Stimulated activated CD4-positive, alpha-beta T cell treated with anti-CD3 and anti-CD28 coated beads, Interleukin-1b, Interleukin-23, amount 100 ng/mL, for 4 hours (primary cell): ENCODE data around the gene HFE.
"Not testable (repeated sequence)": the region's sequence is repeated elsewhere in the genome, so short reads cannot be mapped to it uniquely, and the experiment has no call there.

ENCODE experiments used
- DNase-seq, 2 donors: peaks; one replicate each; pipeline ENCODE4 v3.0.0-alpha.2; 2020; ENCODE audit warnings: low read depth in 2 of 2

Gene HFE

DNA sequence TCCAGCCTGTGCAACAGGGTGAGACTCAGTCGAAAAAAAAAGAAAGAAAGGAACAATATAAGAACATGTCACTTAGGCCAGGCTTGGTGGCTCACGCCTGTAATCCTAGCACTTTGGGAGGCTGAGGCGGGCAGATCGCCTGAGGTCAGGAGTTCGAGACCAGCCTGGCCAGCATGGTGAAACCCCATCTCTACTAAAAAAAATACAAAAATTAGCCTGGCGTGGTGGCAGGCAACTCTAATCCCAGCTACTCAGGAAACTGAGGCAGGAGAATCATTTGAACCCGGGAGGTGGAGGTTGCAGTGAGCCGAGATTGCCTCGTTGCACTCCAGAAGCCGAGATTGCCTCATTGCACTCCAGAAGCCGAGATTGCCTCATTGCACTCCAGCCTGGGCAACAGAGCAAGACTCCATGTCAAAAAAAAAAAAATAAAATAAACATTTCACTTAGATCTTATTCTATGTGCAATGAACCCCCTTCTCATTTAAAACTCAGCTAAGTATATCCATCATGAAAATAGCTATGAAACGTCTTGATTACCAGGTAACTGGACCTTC is 28.7 kb upstream of the HFE start:
- DNase-seq = not testable (repeated sequence)

DNA sequence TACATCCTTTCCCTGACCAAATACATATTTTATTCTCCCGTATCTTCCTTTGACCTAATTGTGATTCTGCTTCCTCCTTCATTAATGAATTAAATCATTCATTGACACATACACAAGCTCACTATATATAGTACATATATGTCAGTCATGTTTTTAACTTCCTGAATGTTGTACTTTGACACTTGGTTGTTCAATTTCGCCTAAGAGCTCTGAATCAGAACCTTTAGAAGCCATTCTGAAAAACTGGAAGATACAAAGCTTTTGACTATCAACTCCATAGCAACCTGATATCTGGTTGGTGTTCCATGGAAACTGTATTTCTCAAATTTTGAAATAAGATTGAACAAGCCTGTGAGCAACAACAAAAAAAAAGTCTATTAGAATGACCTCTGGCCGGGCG is 27.3 kb upstream of the HFE start:
- DNase-seq = no peak

DNA sequence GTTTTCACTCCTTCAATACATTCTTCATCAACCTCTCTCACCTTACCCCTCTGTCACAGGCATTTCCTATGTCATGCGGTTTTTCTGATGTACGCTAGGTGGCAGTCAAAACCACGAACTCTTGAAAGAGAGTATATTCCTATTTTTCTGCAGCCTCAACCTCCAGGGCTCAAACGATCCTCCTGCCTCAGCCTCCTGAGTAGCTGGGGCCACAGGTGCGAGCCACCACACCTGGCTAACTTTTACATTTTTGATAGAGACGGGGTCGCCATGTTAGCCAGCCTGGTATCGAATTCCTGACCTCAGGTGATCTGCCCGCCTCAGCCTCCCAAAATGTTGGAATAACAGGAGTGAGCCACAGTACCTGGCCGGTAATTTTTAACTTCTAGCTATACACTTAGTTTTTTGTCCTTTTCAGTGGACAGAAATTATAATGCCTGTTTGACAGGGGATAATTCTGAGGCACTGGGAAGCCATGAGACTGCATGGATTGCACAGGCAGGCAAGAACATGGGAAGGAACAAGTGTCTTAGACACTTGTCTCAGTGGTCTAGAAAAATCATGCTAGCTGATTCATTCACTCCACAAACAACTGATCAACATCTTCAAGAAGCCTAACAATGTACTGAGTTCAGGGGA is 22.5 kb upstream of the HFE start:
- no peak for DNase-seq

DNA sequence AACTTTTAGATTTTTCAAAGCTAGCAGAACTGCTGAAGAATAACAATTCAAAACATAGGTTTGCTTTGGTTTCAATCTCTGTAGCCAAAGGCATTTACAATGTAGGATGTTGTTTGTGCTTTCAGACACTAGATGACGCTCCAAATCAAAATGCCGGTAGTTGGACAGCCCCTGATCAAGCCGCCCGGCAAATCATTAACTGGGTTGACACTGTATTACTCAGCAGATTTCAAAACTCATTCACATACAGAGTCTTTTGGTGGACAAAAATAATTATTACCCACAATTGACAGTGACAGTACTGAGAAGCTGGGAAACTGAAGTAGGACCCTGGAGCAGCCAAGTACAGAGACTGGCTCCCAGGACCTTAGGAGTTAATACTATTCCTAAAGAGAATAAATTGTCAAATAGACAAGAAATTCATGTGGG is 21.3 kb upstream of the HFE start:
- DNase-seq = peak in 1 of 2 donors; percentile 51

DNA sequence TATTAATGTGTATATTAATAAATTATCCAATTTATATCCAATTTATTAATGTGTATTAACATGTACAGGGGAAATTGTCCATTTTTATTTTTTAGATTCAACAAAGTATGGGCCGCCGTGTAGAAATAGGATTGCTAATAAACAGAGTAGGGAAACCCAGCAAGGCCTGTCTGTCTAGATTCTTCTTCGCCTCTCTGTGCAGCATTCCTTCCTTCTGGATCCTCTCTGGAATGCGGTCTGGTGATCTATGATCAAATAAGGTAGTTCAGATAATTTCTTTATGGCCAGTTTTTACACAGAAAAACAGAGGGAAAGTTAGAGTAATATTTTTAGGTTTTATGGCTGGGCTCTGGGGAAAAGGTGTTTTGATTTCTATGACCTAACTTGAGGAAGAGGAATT is 19.9 kb upstream of the HFE start:
- DNase-seq = no peak

DNA sequence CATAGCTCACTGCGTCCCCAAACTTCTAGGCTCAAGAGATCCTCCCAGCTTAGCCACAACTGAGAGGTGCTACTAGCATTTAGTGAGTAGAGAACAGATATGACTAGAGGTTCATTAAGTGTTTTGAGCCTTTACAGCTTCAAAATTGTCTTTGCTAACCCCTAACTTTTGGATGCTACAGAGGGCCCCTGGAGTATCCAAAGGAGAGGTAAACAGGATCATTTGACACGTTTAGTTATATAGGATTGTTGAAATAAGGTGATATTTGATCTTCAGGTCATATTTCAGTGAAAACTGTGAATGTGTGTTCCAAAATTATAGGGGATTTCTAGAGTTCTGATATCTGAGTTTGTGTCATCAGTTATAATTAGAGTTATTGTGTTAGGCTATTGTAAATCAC is 19.2 kb upstream of the HFE start:
- no peak for DNase-seq

DNA sequence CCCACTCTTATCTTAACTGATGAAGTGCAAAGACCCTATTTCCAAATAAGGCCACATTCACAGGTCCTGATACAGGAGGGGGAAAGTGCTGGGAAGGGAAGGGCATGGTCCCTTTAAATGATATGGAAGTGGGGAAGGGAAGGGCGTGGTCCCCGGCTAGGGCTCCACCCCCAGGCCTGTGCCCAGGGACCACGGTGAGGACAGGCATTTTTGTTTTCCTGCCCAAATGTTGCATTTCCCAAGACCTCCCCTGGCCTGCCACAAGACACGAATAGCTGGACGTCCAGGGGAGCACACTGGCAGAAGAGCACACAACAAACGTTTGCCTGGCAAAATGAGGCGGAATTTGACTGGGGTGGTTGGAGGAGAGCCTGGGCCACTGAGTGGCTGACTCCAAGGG is 16.1 kb upstream of the HFE start:
- DNase-seq = no peak

DNA sequence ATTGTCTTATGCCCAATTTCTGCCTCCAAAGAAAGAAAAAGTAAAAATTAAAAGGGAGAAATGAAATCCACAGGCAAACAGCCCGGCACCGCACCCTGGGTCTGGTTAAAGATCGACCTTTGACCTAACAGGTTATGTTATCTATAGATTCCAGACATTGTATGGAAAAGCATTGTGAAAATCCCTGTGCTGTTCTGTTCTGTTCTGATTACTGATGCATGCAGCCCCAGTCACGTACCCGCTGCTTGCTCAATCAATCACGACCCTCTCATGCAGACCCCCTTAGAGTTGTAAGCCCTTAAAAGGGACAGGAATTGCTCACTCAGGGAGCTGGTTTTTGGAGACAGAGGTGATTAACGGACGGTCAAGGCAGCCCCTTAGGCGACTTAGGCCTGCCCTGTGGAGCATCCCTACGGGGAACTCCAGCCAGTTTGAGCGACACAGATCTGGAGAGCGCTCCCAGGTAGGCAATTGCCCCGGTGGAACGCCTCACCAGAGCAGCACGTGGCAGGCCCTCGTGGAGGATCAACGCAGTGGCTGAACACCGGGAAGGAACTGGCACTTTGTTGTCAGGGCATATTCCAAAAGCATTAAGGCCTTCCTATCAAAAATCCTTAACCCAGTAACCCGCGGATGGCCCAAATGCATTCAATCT is 12.0 kb upstream of the HFE start:
- no peak for DNase-seq

DNA sequence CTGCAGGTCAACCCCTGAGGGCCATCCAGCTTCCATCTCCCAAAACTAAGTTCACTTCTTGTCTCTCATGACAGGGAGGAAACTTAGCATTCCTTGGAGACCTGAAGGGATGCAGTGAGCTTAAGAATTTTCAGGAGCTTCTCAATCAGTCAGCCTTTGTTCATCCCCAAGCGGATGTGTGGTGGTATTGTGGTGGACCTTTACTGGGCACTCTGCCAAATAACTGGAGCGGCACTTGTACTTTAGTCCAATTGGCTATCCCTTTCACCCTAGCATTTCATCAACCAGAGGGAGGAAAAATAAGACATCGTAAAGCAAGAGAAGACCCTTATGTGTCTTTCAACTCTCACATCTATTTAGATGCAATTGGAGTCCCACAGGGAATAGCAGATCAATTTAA is 9.2 kb upstream of the HFE start:
- DNase-seq = not testable (repeated sequence)

DNA sequence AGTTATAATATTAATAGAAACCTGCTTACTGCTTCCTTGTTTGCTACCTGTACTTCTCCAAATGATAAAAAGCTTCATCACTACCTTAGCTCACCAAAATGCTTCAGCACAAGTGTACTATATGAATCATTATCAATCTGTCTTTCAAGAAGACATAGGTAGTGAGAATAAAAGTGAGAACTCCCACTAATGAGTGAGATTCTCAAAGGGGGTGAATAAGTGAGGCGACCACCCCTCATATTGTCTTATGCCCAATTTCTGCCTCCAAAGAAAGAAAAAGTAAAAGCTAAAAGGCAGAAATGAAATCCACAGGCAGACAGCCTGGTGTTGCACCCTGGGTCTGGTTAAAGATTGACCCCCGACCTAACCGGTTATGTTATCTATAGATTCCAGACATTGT is 6.1 kb upstream of the HFE start:
- DNase-seq = not testable (repeated sequence)

DNA sequence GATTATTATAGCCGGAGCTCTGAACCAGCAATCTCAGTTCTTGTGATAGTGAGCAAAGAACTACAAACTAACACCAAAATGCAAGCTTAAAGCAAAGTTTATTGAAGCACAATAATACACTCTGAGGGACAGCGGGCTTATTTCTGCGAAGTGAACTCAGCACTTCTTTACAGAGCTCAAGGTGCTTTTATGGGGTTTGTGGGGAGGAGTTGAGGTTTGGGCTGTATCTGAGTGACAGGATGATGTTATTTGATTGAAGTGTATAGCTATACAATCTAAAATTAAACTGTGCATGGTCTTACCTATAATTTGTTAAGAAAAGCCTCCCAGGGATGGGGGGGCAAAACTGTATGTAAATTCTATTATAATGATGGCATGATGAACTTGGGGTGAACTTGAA is 1.0 kb upstream of the HFE start:
- peak in 1 of 2 donors; percentile 33 for DNase-seq

DNA sequence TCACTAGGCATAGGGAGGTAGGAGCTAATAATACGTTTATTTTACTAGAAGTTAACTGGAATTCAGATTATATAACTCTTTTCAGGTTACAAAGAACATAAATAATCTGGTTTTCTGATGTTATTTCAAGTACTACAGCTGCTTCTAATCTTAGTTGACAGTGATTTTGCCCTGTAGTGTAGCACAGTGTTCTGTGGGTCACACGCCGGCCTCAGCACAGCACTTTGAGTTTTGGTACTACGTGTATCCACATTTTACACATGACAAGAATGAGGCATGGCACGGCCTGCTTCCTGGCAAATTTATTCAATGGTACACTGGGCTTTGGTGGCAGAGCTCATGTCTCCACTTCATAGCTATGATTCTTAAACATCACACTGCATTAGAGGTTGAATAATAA is 1.1 kb downstream of the HFE start:
- no peak for DNase-seq

DNA sequence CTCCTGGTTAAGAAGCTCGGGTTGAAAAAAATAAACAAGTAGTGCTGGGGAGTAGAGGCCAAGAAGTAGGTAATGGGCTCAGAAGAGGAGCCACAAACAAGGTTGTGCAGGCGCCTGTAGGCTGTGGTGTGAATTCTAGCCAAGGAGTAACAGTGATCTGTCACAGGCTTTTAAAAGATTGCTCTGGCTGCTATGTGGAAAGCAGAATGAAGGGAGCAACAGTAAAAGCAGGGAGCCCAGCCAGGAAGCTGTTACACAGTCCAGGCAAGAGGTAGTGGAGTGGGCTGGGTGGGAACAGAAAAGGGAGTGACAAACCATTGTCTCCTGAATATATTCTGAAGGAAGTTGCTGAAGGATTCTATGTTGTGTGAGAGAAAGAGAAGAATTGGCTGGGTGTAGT is 2.0 kb downstream of the HFE start:
- no peak for DNase-seq

DNA sequence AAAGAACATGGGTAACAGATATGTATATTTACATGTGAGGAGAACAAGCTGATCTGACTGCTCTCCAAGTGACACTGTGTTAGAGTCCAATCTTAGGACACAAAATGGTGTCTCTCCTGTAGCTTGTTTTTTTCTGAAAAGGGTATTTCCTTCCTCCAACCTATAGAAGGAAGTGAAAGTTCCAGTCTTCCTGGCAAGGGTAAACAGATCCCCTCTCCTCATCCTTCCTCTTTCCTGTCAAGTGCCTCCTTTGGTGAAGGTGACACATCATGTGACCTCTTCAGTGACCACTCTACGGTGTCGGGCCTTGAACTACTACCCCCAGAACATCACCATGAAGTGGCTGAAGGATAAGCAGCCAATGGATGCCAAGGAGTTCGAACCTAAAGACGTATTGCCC is 5.2 kb downstream of the HFE start:
- DNase-seq = no peak

DNA sequence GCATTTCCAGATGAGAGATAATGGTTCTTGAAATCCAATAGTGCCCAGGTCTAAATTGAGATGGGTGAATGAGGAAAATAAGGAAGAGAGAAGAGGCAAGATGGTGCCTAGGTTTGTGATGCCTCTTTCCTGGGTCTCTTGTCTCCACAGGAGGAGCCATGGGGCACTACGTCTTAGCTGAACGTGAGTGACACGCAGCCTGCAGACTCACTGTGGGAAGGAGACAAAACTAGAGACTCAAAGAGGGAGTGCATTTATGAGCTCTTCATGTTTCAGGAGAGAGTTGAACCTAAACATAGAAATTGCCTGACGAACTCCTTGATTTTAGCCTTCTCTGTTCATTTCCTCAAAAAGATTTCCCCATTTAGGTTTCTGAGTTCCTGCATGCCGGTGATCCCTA is 6.8 kb downstream of the HFE start:
- no peak for DNase-seq

DNA sequence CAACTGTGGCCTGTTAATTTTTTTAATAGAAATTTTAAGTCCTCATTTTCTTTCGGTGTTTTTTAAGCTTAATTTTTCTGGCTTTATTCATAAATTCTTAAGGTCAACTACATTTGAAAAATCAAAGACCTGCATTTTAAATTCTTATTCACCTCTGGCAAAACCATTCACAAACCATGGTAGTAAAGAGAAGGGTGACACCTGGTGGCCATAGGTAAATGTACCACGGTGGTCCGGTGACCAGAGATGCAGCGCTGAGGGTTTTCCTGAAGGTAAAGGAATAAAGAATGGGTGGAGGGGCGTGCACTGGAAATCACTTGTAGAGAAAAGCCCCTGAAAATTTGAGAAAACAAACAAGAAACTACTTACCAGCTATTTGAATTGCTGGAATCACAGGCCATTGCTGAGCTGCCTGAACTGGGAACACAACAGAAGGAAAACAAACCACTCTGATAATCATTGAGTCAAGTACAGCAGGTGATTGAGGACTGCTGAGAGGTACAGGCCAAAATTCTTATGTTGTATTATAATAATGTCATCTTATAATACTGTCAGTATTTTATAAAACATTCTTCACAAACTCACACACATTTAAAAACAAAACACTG is 10.1 kb downstream of the HFE start:
- DNase-seq = peak; percentile 28 to 50

DNA sequence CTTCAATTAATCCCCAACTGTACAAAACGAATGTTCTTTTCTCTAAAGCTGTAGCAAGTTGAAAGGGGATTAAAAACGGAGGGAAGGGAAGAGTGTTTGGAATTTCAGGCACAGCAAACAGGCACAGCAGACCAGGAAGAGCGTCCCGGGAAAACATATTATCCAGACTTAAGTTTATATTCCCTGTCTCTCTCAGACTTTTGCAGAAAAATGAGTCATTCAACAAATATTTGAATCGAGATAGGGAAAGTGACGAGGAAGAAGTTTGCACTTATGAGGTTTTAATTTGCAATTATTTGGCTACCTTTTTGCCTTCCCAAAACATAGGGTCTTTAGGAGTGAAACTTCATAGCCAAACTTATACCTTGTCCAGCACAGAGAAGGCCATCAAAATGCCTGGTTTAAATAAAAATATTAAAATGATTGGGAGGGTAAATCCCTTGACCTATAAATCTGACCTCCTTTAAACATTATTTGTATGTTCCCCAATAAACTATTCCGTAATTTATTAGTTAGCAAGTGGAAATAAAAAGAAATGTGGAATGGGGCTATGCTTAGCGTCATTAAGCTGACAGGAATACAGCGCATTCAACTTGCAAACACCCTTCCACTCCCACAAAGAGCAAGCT is 16.0 kb downstream of the HFE start:
- DNase-seq = no peak

DNA sequence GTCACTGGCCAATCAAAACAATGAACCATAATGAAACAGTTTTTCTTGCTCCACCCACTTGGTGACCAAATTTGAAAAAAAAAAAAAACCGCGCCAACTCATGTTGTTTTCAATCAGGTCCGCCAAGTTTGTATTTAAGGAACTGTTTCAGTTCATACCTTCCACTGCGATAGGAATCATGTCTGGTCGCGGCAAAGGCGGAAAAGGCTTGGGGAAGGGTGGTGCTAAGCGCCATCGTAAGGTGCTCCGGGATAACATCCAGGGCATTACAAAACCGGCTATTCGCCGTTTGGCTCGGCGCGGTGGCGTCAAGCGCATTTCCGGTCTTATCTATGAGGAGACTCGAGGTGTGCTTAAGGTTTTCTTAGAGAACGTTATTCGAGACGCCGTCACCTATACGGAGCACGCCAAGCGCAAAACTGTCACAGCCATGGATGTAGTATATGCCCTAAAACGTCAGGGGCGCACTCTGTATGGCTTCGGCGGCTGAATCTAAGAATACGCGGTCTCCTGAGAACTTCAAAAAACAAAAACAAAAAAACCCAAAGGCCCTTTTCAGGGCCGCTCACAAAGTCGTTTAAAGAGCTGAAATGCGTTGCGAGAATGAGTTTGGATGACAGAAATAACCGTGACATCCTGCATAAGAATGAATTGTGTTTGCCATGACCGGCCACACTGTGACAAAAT is 16.7 kb downstream of the HFE start:
- peak; percentile 70 to 87 for DNase-seq

DNA sequence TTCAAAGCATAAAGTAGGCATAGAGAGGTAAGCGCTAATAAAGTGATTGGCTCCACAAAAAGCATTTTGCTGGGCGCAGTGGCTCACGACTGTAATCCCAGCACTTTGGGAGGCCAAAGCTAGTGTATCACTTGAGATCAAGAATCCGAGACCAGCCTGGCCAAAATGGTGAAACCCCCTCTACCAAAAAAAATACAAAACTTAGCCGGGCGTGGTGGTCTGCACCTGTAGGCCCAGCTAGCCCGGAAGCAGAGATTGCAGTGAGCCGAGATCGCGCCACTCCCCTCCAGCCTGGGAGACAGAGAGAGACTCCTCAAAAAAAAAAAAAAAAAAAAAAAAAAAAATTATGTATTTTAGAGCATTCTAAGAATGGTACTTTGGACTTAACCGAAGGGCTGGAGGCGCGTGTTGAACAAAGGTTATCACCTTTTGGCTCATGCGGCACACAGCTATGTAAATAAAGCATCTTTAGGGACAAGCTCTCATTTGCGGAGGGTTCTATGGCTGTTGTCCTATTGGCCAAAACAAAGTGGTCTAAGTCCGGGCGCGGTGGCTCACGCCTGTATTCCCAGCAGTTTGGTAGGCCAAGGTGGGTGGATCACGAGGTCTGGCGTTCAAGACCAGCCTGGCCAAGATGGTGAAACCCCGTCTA is 17.4 kb downstream of the HFE start:
- no peak for DNase-seq

DNA sequence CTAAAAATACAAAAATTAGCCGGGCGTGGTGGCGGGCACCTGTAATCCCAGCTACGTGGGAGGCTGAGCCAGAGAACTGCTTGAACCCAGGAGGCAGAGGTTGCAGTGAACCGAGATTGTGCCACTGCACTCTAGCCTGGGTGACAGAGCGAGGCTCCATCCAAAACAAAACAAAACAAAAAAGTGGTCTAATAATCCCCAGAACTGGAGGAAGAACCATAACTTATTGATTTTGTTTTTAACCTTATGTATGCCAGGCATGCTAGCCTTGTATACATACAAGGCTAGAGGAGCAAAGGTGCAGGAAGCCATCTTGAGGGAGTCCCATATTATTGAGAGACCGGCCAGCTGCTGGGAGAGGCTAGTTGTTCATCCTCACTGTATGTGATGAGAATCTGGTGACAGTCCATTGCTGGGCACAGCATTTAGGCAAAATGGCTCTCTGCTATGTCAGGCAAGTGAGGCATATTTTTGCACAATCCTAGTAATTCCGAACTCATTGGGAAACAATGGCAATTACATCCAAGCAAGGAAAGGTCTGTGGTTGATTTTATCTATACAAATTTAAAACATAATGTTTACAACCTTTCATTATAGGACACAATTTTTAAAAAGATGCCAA is 18.0 kb downstream of the HFE start:
- no peak for DNase-seq

DNA sequence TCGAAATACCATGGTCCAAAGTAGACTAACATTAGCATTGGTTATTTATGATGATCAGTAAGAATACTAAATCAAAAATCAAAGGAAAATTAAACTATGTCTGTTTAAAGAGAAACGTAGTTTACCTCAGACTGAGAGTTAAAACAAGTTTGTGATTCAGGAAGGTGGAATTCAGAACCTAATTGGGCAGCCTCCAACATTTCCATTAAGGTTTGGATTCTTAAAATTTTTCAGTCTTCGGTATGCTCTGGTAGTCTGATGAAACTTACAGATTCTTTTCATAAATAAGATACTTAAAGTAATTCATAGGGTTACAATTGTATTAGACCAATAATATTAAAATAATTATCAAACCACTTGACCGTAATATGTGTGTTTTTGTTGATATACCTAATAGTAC is 18.6 kb downstream of the HFE start:
- DNase-seq = no peak
